A549 (cell line): ENCODE data around the gene ATM. TPM values are rescaled to one million over a fixed set of nuclear protein-coding genes. Genes with fewer than 3 reads are reported as not detected.
"Not testable (repeated sequence)": the region's sequence is repeated elsewhere in the genome, so short reads cannot be mapped to it uniquely, and the experiment has no call there.

ENCODE experiments used
- ATAC-seq, 2 experiments: fragments of 200-7000 bp in 1 of 2; fragments of >200 bp in 1 of 2; cut with Nextera tagmentation in 1 of 2; cut with Tn5 transposase in 1 of 2; 3 replicates each; pipeline versions ENCODE4 v1.8.0 to v1.9.1; 2018 to 2020; ENCODE audit warnings: mild to moderate bottlenecking in 1 of 2, moderate library complexity in 1 of 2
- CTCF ChIA-PET: fragments of 300-600 bp; sonication (Branson Sonifier 250); formaldehyde crosslinking; extraction: SDS; loops from one replicate; lab custom pipeline; 2021; ENCODE audit warnings: antibody characterized with exemption, inconsistent platforms; lab: Yijun Ruan, JAX
- POLR2A ChIA-PET: fragments of 350-600 bp; formaldehyde crosslinking; extraction: SDS; loops from one replicate; lab custom pipeline; 2021; ENCODE audit warnings: antibody characterized with exemption, inconsistent platforms; lab: Yijun Ruan, JAX
- DNase-seq, 2 experiments: peaks; one replicate each; pipeline versions ENCODE4 v3.0.0 to v3.0.0-alpha.2; 2011 to 2016; ENCODE audit warnings: low read depth in 1 of 2, low spot score in 1 of 2
- FAIRE-seq: peaks from 2 replicates; lab custom pipeline; 2011; peaks lifted over from hg19 to GRCh38; lab: Jason Lieb, UNC
- H3K27ac ChIP-seq, 2 experiments: fragments of >200 bp; sonication (Bioruptor Twin); formaldehyde crosslinking; 3 replicates each; pipeline ENCODE4 v1.5.1; 2016 to 2017
- H3K4me1 ChIP-seq: fragments of >200 bp; sonication (Bioruptor Twin); formaldehyde crosslinking; 3 replicates; pipeline ENCODE4 v1.6.1; 2016
- H3K4me2 ChIP-seq: fragments of >200 bp; sonication (Bioruptor Twin); formaldehyde crosslinking; 3 replicates; pipeline ENCODE4 v1.6.1; 2016
- H3K4me3 ChIP-seq: fragments of >200 bp; sonication (Bioruptor Twin); formaldehyde crosslinking; 3 replicates; pipeline ENCODE4 v1.5.1; 2016
- H3K9me3 ChIP-seq: fragments of >200 bp; sonication (Bioruptor Twin); formaldehyde crosslinking; 3 replicates; pipeline ENCODE4 v1.6.1; 2016
- ATOH8 ChIP-seq: fragments of 250-450 bp; sonication (Bioruptor Pico); IDR thresholded peaks from 2 replicates; pipeline ENCODE4 v1.5.0; 2020; ENCODE audit warnings: low read depth, mild to moderate bottlenecking, moderate library complexity
- CBX2 ChIP-seq: fragments of 200-600 bp; sonication (generic); IDR thresholded peaks from 2 replicates; pipeline ENCODE4 v1.6.1; 2016; ENCODE audit warnings: low read depth, mild to moderate bottlenecking, borderline replicate concordance
- CEBPB ChIP-seq, 2 experiments: fragments of >200 bp in 1 of 2; sonication (Bioruptor Twin) in 1 of 2; formaldehyde crosslinking in 1 of 2; IDR thresholded peaks; 2 replicates each; pipeline ENCODE4 v1.6.1; 2012 to 2016
- CHD2 ChIP-seq: fragments of 150-350 bp; IDR thresholded peaks from 2 replicates; pipeline ENCODE4 v1.6.1; 2014; ENCODE audit warnings: low read length; ENCODE audit not compliant: partially characterized antibody
- E2F6 ChIP-seq: IDR thresholded peaks from 2 replicates; pipeline ENCODE4 v1.6.1; 2012; ENCODE audit warnings: low read depth, borderline replicate concordance
- ELK1 ChIP-seq: fragments of 150-350 bp; IDR thresholded peaks from 2 replicates; pipeline ENCODE4 v1.6.1; 2014; ENCODE audit warnings: low read depth, mild to moderate bottlenecking, low read length
- FOSL2 ChIP-seq, 2 experiments: fragments of 450-650 bp in 1 of 2; fragments of >200 bp in 1 of 2; sonication (Bioruptor Twin) in 1 of 2; formaldehyde crosslinking; IDR thresholded peaks; 2 replicates each; pipeline versions ENCODE4 v1.5.0 to v1.6.1; 2016 to 2020; ENCODE audit warnings: mild to moderate bottlenecking in 1 of 2, moderate library complexity in 1 of 2
- FOXS1 ChIP-seq: fragments of 250-450 bp; sonication (Bioruptor Pico); IDR thresholded peaks from 2 replicates; pipeline ENCODE4 v1.5.0; 2020; ENCODE audit warnings: mild to moderate bottlenecking, moderate library complexity
- HMGXB4 ChIP-seq: fragments of 250-450 bp; sonication (Bioruptor Pico); IDR thresholded peaks from 2 replicates; pipeline ENCODE4 v1.5.0; 2021; ENCODE audit warnings: mild to moderate bottlenecking, moderate library complexity, borderline replicate concordance
- HOXB5 ChIP-seq: fragments of 250-450 bp; sonication (Bioruptor Pico); IDR thresholded peaks from 2 replicates; pipeline ENCODE4 v1.5.0; 2020; ENCODE audit warnings: mild to moderate bottlenecking, moderate library complexity
- KDM1A ChIP-seq: fragments of 200-600 bp; sonication (generic); IDR thresholded peaks from 2 replicates; pipeline ENCODE4 v1.6.1; 2016; ENCODE audit warnings: low read depth, mild to moderate bottlenecking
- MAFK ChIP-seq: fragments of 450-650 bp; IDR thresholded peaks from 2 replicates; pipeline ENCODE4 v1.6.1; 2014; ENCODE audit not compliant: partially characterized antibody
- MAZ ChIP-seq: fragments of 150-350 bp; IDR thresholded peaks from 2 replicates; pipeline ENCODE4 v1.6.1; 2014; ENCODE audit warnings: antibody characterized with exemption, low read depth, low read length, borderline replicate concordance
- MYC ChIP-seq: IDR thresholded peaks from 2 replicates; pipeline ENCODE4 v1.6.1; 2012; ENCODE audit warnings: mild to moderate bottlenecking, inconsistent platforms, low read length, improper control_type of control experiment, borderline replicate concordance
- PBX3 ChIP-seq: IDR thresholded peaks from 2 replicates; pipeline ENCODE4 v1.6.1; 2012
- POLR2AphosphoS2 ChIP-seq: conservative IDR thresholded peaks from 2 replicates; pipeline ENCODE4 v1.6.1; 2012; ENCODE audit warnings: low read length, improper control_type of control experiment, inconsistent platforms
- RCOR1 ChIP-seq: fragments of 150-350 bp; IDR thresholded peaks from 2 replicates; pipeline ENCODE4 v1.6.1; 2014; ENCODE audit warnings: antibody characterized with exemption, low read length, low read depth
- RNF2 ChIP-seq: fragments of 200-600 bp; sonication (generic); IDR thresholded peaks from 2 replicates; pipeline ENCODE4 v1.6.1; 2016; ENCODE audit warnings: low read depth, mild to moderate bottlenecking, antibody characterized with exemption, moderate library complexity, borderline replicate concordance
- SMC3 ChIP-seq: fragments of >200 bp; sonication (Bioruptor Twin); formaldehyde crosslinking; IDR thresholded peaks from 3 replicates; pipeline ENCODE4 v1.6.1; 2018; ENCODE audit warnings: inconsistent platforms
- TP53 ChIP-seq: fragments of 250-450 bp; sonication (Bioruptor Pico); IDR thresholded peaks from 2 replicates; pipeline ENCODE4 v1.5.0; 2021; ENCODE audit warnings: mild to moderate bottlenecking, moderate library complexity
- WGBS: methylation state at CpG from one replicate; pipeline ENCODE4 v1.1.6; 2017; ENCODE audit errors: missing lambda C conversion rate; 5-methylcytosine and 5-hydroxymethylcytosine counted together
- polyA plus RNA-seq, 4 experiments: library from polyadenylated mRNA; depleted of rRNA in 3 of 4; stranded (reverse); fragments of >200 nt; fragmentation: RNase III in 1 of 4; extraction: RNeasy Plus Mini Kit Qiagen cat#74134 plus additional on column Dnase treatment in 1 of 4; gene quantifications; 2 replicates in 3 of 4; 3 replicates in 1 of 4; pipeline ENCODE4 v1.2.3, GENCODE V29; 2011 to 2017

The ATM gene
- polyA plus RNA-seq, 2 of the 4 experiments (the other 2 are of a cell fraction): 15.6 to 40.4 TPM

GRCh38 chr11:108289066-108289465 lies 66.2 kb downstream of the ATM start:
- CTCF ChIA-PET: not testable (repeated sequence)

GRCh38 chr11:108289699-108290098 lies 66.8 kb downstream of the ATM start:
- no peak overlapping the region for H3K4me3 ChIP-seq
- DNase-seq (no peak), ATAC-seq (no peak), FAIRE-seq (no peak)
- no peaks in the 10 kb centered on the region for H3K9me3 ChIP-seq
- no peaks in the 10 kb centered on the region for H3K4me1 ChIP-seq
- no peak for TF ChIP-seq CHD2
- TF ChIP-seq CEBPB (IDR thresholded peaks at IDR 0.05): no peak
- no peak for TF ChIP-seq MYC
- H3K4me2 ChIP-seq: no peak overlapping the region
- POLR2A ChIA-PET: no interaction called here
- CTCF ChIA-PET: no interaction called here
- WGBS: 94% methylated on average over 6 of the region's 6 CpGs
- H3K27ac ChIP-seq: no peak overlapping the region

More at GRCh38 chr11:108289066-108289465, 66.2 kb downstream of the ATM start:
- H3K4me1 ChIP-seq, DNase-seq, H3K4me2 ChIP-seq, H3K9me3 ChIP-seq, POLR2A ChIA-PET, H3K4me3 ChIP-seq, FAIRE-seq, ATAC-seq, H3K27ac ChIP-seq: not testable (repeated sequence)

- no peaks in the 10 kb centered on the region for H3K4me1 ChIP-seq
- H3K4me2 ChIP-seq: no peak overlapping the region
- CTCF ChIA-PET: no interaction called here
- H3K4me3 ChIP-seq: no peak overlapping the region
- POLR2A ChIA-PET: no interaction called here
- DNase-seq (no peak), ATAC-seq (no peak), FAIRE-seq (no peak)
- whole genome bisulfite sequencing: 96% methylated on average over 3 of the region's 3 CpGs
- TF ChIP-seq POLR2AphosphoS2 (no peak), MYC (no peak), MAFK (peak; percentile 4)
- no peak overlapping the region for H3K27ac ChIP-seq
- H3K9me3 ChIP-seq: no peaks in the 10 kb centered on the region
Observed at GRCh38 chr11:108293229-108293628, 70.4 kb downstream of the ATM start.

- no peak for ATAC-seq
- TF ChIP-seq FOSL2 (IDR thresholded peaks at IDR 0.05): no peak
- no peak for TF ChIP-seq FOSL2 (CRISPR knock-in tag; IDR thresholded peaks at IDR 0.05)
- no peak for TF ChIP-seq HOXB5 (CRISPR knock-in tag)
- no peak for TF ChIP-seq CBX2
- TF ChIP-seq FOXS1 (CRISPR knock-in tag): no peak
- TF ChIP-seq HMGXB4 (CRISPR knock-in tag): no peak
- no peak for TF ChIP-seq ELK1
- no peak for TF ChIP-seq RNF2
- no peak for TF ChIP-seq ATOH8 (CRISPR knock-in tag)
- no peak for TF ChIP-seq PBX3
- no peak for TF ChIP-seq KDM1A
- TF ChIP-seq RCOR1: no peak
- no peak for TF ChIP-seq E2F6
- no peak for TF ChIP-seq MAZ
- TF ChIP-seq SMC3: no peak
- no peak for TF ChIP-seq TP53 (CRISPR knock-in tag)
- no peak for TF ChIP-seq POLR2AphosphoS2
- TF ChIP-seq, all 56 proteins: peak for 0
- ChIA-PET POLR2A (no interaction called here), CTCF (no interaction called here)
- H3K4me3 ChIP-seq: no peak overlapping the region
- H3K9me3 ChIP-seq: no peaks in the 10 kb centered on the region
- DNase-seq: no peak
- WGBS: 91% methylated on average over 1 of the region's 1 CpG
- H3K4me2 ChIP-seq: no peak overlapping the region
- no peak overlapping the region for H3K27ac ChIP-seq
- FAIRE-seq: no peak
- no peaks in the 10 kb centered on the region for H3K4me1 ChIP-seq
Observed at GRCh38 chr11:108302121-108302785, 79.4 kb downstream of the ATM start.
